ENCODE results near the gene SHC2. TPM values are rescaled to one million over a fixed set of nuclear protein-coding genes. Genes with fewer than 3 reads are reported as not detected.

SHC2 gene
- polyA plus RNA-seq, 4 donors: 22.9 to 44.9 (median 38.6) TPM

- no peak for DNase-seq (ENCODE audit: low read depth in 4 of 4, low spot score in 2 of 4)
Measured at GRCh38 chr19:376111-376470, 84.7 kb downstream of the SHC2 start.

- no peak for DNase-seq (ENCODE audit: low read depth in 4 of 4, low spot score in 2 of 4)
Measured at GRCh38 chr19:375395-376110, 85.3 kb downstream of the SHC2 start.

- no peak for DNase-seq (ENCODE audit: low read depth in 4 of 4, low spot score in 2 of 4)
Measured at GRCh38 chr19:374886-375235, 86.0 kb downstream of the SHC2 start.

GRCh38 chr19:374183-374885 lies 86.5 kb downstream of the SHC2 start:
- DNase-seq (ENCODE audit: low read depth in 4 of 4, low spot score in 2 of 4): no peak

- DNase-seq (ENCODE audit: low read depth in 4 of 4, low spot score in 2 of 4): no peak
Measured at GRCh38 chr19:373391-374182, 87.2 kb downstream of the SHC2 start.

GRCh38 chr19:372306-372890 lies 88.4 kb downstream of the SHC2 start:
- DNase-seq (ENCODE audit: low read depth in 4 of 4, low spot score in 2 of 4): no peak

- no peak for DNase-seq (ENCODE audit: low read depth in 4 of 4, low spot score in 2 of 4)
Measured at GRCh38 chr19:371501-372168, 89.2 kb downstream of the SHC2 start.

- no peak for DNase-seq (ENCODE audit: low read depth in 4 of 4, low spot score in 2 of 4)
Measured at GRCh38 chr19:370641-371330, 90.0 kb downstream of the SHC2 start.

- DNase-seq (ENCODE audit: low read depth in 4 of 4, low spot score in 2 of 4): no peak
Measured at GRCh38 chr19:369876-370275, 91.0 kb downstream of the SHC2 start.

GRCh38 chr19:369256-369655 lies 91.6 kb downstream of the SHC2 start:
- DNase-seq (ENCODE audit: low read depth in 4 of 4, low spot score in 2 of 4): no peak

- DNase-seq (ENCODE audit: low read depth in 4 of 4, low spot score in 2 of 4): no peak
Measured at GRCh38 chr19:368630-369024, 92.2 kb downstream of the SHC2 start.

- DNase-seq (ENCODE audit: low read depth in 4 of 4, low spot score in 2 of 4): no peak
Measured at GRCh38 chr19:367963-368629, 92.7 kb downstream of the SHC2 start.

- DNase-seq (ENCODE audit: low read depth in 4 of 4, low spot score in 2 of 4): no peak
Measured at GRCh38 chr19:367561-367960, 93.3 kb downstream of the SHC2 start.

GRCh38 chr19:366951-367350 lies 93.9 kb downstream of the SHC2 start:
- DNase-seq (ENCODE audit: low read depth in 4 of 4, low spot score in 2 of 4): no peak

Other genes starting within 250 kb of the SHC2 start
- 1 to 10 TPM; 2.1 to 4.2 (median 3.1) TPM for gene PLPP2, start 169.6 kb downstream of the SHC2 start, polyA plus RNA-seq (ENCODE audit: insufficient read length in 4 of 4)
- gene MIER2, start 116.2 kb downstream of the SHC2 start, polyA plus RNA-seq (ENCODE audit: insufficient read length in 4 of 4): 10 to 100 TPM; 24.0 to 36.6 (median 31.3) TPM
- 1 to 10 TPM; 1.4 to 3.4 (median 2.9) TPM for gene C2CD4C, start 51.9 kb downstream of the SHC2 start, polyA plus RNA-seq (ENCODE audit: insufficient read length in 4 of 4)
- gene MADCAM1, start 35.5 kb upstream of the SHC2 start, polyA plus RNA-seq (ENCODE audit: insufficient read length in 4 of 4): 1 to 10 TPM; 3.2 to 6.6 (median 4.0) TPM
- gene TPGS1, start 46.5 kb upstream of the SHC2 start, polyA plus RNA-seq (ENCODE audit: insufficient read length in 4 of 4): 10 to 100 TPM in 3 of 4 donors, 1 to 10 TPM in 1; 6.4 to 19.5 (median 14.0) TPM
- 10 to 100 TPM; 57.9 to 77.6 (median 66.3) TPM for gene CDC34, start 70.7 kb upstream of the SHC2 start, polyA plus RNA-seq (ENCODE audit: insufficient read length in 4 of 4)
- under 1 TPM; 0.25 to 0.48 (median 0.28) TPM for gene GZMM, start 83.0 kb upstream of the SHC2 start, polyA plus RNA-seq (ENCODE audit: insufficient read length in 4 of 4)
- gene BSG, start 111.6 kb upstream of the SHC2 start, polyA plus RNA-seq (ENCODE audit: insufficient read length in 4 of 4): 100 to 1,000 TPM; 392 to 568 (median 507) TPM
- under 1 TPM; 0.27 to 0.58 (median 0.31) TPM for gene HCN2, start 128.8 kb upstream of the SHC2 start, polyA plus RNA-seq (ENCODE audit: insufficient read length in 4 of 4)
- gene POLRMT, start 172.5 kb upstream of the SHC2 start, polyA plus RNA-seq (ENCODE audit: insufficient read length in 4 of 4): 10 to 100 TPM; 55.8 to 68.1 (median 60.8) TPM
- gene FGF22, start 178.8 kb upstream of the SHC2 start, polyA plus RNA-seq (ENCODE audit: insufficient read length in 4 of 4): under 1 TPM; 0.27 to 0.96 (median 0.62) TPM
- gene RNF126, start 202.2 kb upstream of the SHC2 start, polyA plus RNA-seq (ENCODE audit: insufficient read length in 4 of 4): 10 to 100 TPM; 22.6 to 41.5 (median 30.7) TPM
- 10 to 100 TPM; 17.2 to 19.7 (median 19.4) TPM for gene FSTL3, start 215.4 kb upstream of the SHC2 start, polyA plus RNA-seq (ENCODE audit: insufficient read length in 4 of 4)
- gene PRSS57, start 234.4 kb upstream of the SHC2 start, polyA plus RNA-seq (ENCODE audit: insufficient read length in 4 of 4): under 1 TPM; 0.13 to 0.48 (median 0.36) TPM
- gene PALM, start 247.9 kb upstream of the SHC2 start, polyA plus RNA-seq (ENCODE audit: insufficient read length in 4 of 4): 100 to 1,000 TPM in 3 of 4 donors, 10 to 100 TPM in 1; 77.2 to 115 (median 106) TPM

Measured in left renal cortex interstitium (tissue), 4 donors.